SKM-1 (cell line): ENCODE data around the gene PHPT1.
"Not testable (repeated sequence)": the region's sequence is repeated elsewhere in the genome, so short reads cannot be mapped to it uniquely, and the experiment has no call there.

Source experiments
- DNase-seq: peaks from one replicate; lab custom pipeline; 2025; ENCODE audit not compliant: unreplicated experiment; lab: John Stamatoyannopoulos, UW

The PHPT1 gene

GRCh38 chr9:136823136-136824046 lies 25.8 kb upstream of the PHPT1 start:
- no peak for DNase-seq

DNA sequence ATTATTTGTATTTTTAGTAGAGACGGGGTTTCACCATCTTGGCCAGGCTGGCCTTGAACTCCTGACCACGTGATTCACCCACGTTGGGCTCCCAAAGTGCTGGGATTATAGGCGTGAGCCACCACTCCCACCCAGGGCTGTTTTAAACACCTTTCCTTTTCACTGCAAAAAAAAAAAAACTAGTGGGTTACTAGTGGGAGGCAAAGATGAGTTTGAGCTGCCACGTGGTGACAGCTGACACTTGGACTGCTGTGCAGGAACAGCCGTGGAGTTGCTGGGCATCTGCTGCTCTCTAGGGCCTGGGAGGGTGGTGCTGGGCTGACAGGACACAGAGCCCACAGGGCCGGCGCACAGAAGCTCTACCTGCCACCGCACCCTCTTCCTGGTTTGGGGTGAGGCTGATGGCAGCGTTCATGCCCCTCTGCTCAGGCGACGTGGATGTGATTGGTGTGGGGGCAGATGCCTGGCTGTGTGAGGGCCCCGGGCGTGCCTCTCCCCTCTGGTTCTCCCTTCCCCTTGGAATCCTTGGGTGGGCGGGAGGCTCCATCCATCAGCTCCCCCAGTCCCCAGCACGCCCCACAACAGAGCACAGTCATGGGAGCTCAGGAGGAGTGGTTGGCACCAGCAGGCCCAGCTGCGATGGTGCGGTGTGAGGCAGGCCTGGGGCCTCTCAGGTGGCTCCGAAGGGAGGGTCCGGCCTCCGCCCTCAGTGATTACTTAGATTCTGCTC lies 24.5 kb upstream of the PHPT1 start:
- no peak for DNase-seq

- DNase-seq: no peak
Measured at GRCh38 chr9:136825295-136826187, 23.7 kb upstream of the PHPT1 start.

DNA sequence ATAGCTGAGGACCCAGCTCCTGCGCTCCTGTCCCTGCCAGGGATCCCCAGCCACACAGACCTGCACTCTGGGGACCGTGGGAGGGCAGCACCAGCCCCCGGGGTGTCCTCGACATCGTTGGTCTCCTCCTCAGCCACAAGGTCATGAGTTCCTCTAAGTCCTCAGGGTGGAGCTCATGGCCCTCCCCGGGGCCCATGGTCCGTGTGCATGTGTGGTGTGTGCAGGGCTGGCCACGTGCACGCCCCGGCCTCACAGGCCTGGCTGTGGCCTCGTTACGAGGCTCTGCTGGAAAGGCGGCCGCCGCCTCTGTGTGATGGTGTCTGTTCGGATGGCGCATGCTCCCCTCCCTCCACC lies 23.0 kb upstream of the PHPT1 start:
- no peak for DNase-seq

DNA sequence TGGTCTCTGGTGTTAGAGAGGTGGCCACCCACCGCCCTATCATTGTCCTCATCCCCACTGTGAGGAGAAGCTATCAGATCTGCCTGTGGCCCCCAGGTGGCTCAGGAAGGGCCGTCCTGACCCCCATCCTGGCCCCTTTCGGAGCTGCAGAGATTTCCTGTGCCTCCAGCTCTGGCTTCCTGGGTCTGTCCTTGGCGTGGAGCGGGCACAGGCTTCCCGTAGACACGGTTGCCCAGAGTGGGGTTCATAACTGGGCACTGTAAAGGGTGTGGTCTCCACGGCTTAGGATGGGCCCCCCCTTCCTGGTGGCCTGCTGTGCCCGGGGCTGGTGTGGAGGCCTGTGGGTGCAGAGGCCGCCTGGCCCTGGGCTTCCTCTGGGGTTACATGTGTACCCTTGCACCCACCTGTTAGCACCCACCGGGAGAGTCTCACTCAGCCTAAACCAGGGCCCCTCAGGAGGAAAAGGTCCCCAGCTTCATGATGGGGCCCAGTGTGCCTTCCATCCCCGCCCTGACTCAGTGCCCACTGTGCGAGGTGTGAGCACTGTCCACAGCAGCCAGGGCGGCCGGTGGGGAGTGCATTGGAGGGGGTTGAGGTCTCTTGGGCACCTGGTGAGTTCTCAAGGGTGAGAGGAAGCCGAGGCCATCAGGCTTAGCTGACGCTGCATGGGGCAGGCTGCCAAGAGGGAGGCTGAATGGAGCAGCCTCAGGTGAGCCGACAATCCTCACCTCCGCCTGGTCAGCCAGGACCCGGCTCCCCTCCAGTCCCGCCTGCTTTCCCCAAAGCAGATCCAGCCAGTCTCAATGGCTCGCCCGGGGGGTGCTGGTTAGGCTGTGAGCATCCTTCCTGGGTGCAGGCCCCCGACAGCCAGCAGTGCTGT lies 22.3 kb upstream of the PHPT1 start:
- DNase-seq: no peak

GRCh38 chr9:136827794-136828473 lies 21.3 kb upstream of the PHPT1 start:
- DNase-seq: no peak

DNA sequence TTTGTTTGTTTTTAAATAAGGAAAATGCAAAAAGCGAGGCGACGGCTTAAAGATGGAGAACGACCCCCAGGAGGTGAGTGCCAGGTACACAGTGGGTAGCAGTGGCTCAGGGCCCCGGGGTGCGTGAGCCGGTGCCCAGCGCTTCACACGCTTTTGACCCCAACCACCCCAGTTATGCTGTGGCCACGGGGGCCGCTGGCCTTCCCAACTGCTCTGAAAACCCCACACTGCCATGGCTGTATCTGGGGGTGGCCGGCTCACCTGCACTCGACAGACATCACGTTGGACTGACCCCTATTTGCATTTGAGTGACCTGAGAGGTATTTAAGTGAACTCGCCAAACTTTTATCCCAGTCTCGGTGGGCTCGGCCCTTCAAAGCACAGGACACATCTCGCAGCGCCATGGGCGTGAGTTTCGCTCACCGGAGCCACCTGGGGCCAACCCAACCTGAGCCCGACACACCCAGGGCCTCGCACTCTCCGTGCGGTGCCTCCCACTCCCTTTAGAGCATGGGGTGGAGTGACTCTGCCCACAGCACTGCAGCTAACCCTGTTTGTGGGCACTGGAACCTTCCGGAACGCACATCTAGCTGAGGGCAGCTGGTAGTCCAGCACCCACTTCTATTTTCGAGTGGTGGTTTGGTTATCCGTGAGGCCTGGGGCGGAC lies 20.6 kb upstream of the PHPT1 start:
- DNase-seq: no peak

- no peak for DNase-seq
Measured at GRCh38 chr9:136829412-136829811, 19.8 kb upstream of the PHPT1 start.

GRCh38 chr9:136829981-136830885 lies 19.0 kb upstream of the PHPT1 start:
- DNase-seq: no peak

- no peak for DNase-seq
Measured at GRCh38 chr9:136831002-136831719, 18.0 kb upstream of the PHPT1 start.

DNA sequence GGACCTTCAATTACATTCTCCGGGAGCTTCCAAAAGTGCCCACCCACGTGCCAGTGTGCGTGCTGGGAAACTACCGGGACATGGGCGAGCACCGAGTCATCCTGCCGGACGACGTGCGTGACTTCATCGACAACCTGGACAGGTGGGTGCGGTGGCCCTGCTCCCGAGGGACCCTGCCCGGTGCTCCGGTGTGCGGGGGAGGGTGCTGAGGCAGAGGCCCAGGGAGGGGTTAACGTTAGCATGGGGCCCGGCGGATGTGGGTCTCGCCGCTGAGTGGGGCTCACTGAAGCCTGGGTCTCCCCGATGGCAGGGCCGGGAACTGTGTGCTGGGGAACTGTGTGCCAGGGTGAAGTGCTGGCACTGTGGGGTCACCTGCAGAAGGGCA lies 17.5 kb upstream of the PHPT1 start:
- no peak for DNase-seq

DNA sequence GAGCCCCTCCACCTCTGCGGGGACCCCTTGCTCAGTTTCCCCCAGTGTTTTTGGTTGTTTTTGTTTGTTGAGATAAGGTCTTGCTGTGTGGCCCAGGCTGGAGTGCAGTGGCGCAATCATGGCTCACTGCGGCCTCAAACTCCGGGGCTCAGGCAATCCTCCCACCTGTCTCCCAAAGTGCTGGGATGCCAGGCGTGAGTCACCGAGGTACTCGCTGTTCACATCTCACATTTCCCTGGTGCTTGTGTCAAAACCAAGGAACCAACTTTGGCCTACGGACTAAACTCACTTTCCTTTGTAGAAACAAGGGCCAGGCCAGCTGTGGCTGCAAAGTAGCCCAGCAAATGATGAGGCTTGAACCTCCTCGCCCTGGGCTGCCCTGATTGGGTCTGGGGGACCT lies 16.6 kb upstream of the PHPT1 start:
- DNase-seq: no peak

DNA sequence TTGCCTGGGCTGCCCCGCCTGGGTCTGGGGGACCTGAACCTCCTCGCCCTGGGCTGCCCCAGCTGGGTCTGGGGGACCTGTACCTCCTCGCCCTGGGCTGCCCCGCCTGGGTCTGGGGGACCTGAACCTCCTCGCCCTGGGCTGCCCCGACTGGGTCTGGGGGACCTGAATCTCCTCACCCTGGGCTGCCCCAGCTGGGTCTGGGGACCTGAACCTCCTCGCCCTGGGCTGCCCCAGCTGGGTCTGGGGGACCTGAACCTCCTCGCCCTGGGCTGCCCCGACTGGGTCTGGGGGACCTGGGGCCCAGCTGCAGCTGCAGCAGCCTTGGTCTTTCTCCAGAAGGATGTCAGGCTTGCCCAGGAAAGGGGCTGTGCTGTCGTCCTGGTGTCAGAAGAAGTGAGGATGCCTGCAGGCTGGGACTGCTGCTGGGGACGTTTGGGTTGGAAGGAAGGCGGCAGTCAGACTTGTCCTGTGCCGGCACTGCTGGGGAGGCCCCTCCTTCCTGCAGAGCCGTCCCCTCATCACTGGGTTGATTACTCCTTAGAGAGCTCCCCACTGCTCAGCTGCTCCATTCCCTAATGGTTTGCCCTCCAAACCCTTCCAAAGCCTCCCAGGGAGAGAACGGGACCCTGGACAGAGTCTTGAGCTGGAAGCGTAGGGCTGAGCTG lies 15.7 kb upstream of the PHPT1 start:
- DNase-seq: not testable (repeated sequence)

- no peak for DNase-seq
Measured at GRCh38 chr9:136835162-136835931, 13.9 kb upstream of the PHPT1 start.

- no peak for DNase-seq
Measured at GRCh38 chr9:136835932-136836904, 13.0 kb upstream of the PHPT1 start.
